Measurements from ENCODE around the gene PAK1. TPM values are rescaled to one million over a fixed set of nuclear protein-coding genes. Genes with fewer than 3 reads are reported as not detected.
A peak's percentile ranks its signal among the peaks of the same experiment; 100 is the strongest.

PAK1 gene
- total and polyA plus RNA-seq, 2 of the 8 experiments (the other 6 are each of a cell fraction or from before 2014, with no cell fraction given), result 87.7 to 151 TPM

GRCh38 chr11:77421041-77421723 lies 52.7 kb downstream of the PAK1 start:
- Histone ChIP-seq H3K4ac (replicated peaks; ENCODE audit: insufficient read length, low read depth, low read length) (no peak overlapping the region), H2BK15ac (ENCODE audit: low read length) (no peak overlapping the region), H3K9me3 (ENCODE audit: insufficient read depth in 2 of 2, low read depth in 1 of 2, low read length in 1 of 2) (no peaks in the 10 kb centered on the region), H3K79me2 (ENCODE audit: control insufficient read depth in 1 of 2, insufficient read depth in 2 of 2, low read length in 2 of 2) (peaks cover 0 to 84% of the 10 kb centered on the region in 2 experiments; a peak in 2 of 4 replicates), H3K4me1 (replicated peaks in 1 of 4; ENCODE audit: control insufficient read depth in 3 of 4, insufficient read depth in 4 of 4, low read length in 3 of 4) (peaks cover 0 to 19% (median 7%) of the 10 kb centered on the region in 4 experiments; a peak in 6 of 7 replicates), H4K20me1 (replicated peaks in 1 of 2; ENCODE audit: control insufficient read depth in 1 of 2, insufficient read depth in 2 of 2, low read length in 2 of 2) (no peaks in the 10 kb centered on the region), H3K4me2 (ENCODE audit: insufficient read depth in 1 of 2, low read depth in 2 of 2, low read length in 2 of 2) (no peak overlapping the region), H3K4me3 (ENCODE audit: extremely low read depth in 1 of 4, insufficient read depth in 2 of 4, low read depth in 3 of 4, low read length in 4 of 4) (no peak overlapping the region), H2AK5ac (ENCODE audit: low read depth, low read length) (no peak overlapping the region), H4K5ac (ENCODE audit: insufficient read length, low read depth, low read length) (no peak overlapping the region), H2BK120ac (replicated peaks; ENCODE audit: low read depth, low read length) (no peak overlapping the region), H2BK5ac (ENCODE audit: low read depth, low read length) (no peak overlapping the region), H4K91ac (replicated peaks; ENCODE audit: insufficient read length, low read length) (no peak overlapping the region), H3K79me1 (ENCODE audit: low read depth, low read length) (peaks cover 2% of the 10 kb centered on the region; the same call in 1 of the 2 replicates), H3K18ac (ENCODE audit: extremely low read depth, low read length) (no peak overlapping the region), H3K23ac (ENCODE audit: insufficient read length) (no peak overlapping the region), H3K9ac (replicated peaks in 1 of 4; ENCODE audit: extremely low read depth in 1 of 4, low read depth in 3 of 4, low read length in 3 of 4) (no peak overlapping the region), H4K8ac (ENCODE audit: extremely low read depth, insufficient read depth, low read length) (no peak overlapping the region), H3K23me2 (ENCODE audit: low read depth, low read length) (no peaks in the 10 kb centered on the region; the same call in 1 of the 2 replicates), H3K27ac (ENCODE audit: low read depth, low read length) (no peak overlapping the region), H3K14ac (ENCODE audit: insufficient read length) (no peak overlapping the region), H3K36me3 (ENCODE audit: control insufficient read depth in 2 of 4, insufficient read depth in 4 of 4, low read length in 3 of 4) (no peaks in the 10 kb centered on the region), H3K27me3 (replicated peaks in 1 of 4; ENCODE audit: control insufficient read depth in 3 of 4, extremely low read depth in 1 of 4, insufficient read depth in 3 of 4, low read length in 3 of 4) (no peaks in the 10 kb centered on the region), H2BK20ac (ENCODE audit: low read length) (no peak overlapping the region), H2BK12ac (ENCODE audit: low read depth, low read length) (no peak overlapping the region), H2AFZ (ENCODE audit: low read length) (no peak overlapping the region), H3K56ac (replicated peaks; ENCODE audit: insufficient read length, low read depth, low read length) (no peak overlapping the region)
- ChIA-PET CTCF (ENCODE audit: partially characterized antibody) (interaction anchor here (0.5 to 1.2 kb wide), 4 partner anchors 20 to 102 kb away, joined by 3 to 4 read pairs (median 3); no protein-coding TSS in a partner anchor), POLR2A (ENCODE audit: partially characterized antibody) (interaction anchor here (0.8 kb wide), 1 partner anchor 211 kb away, joined by 3 read pairs; no protein-coding TSS in a partner anchor)
- DNase-seq (ENCODE audit: low read depth in 1 of 2, low spot score in 2 of 2) (no peak), FAIRE-seq (peak; percentile 50)
- no peak for TF ChIP-seq HDAC2 (IDR thresholded peaks at IDR 0.05; ENCODE audit: borderline replicate concordance in 1 of 2, low read depth in 2 of 2, low read length in 2 of 2)
- TF ChIP-seq TEAD4 (IDR thresholded peaks at IDR 0.05; ENCODE audit: low read depth, low read length), result no peak
- TF ChIP-seq MAFK (IDR thresholded peaks at IDR 0.05; ENCODE audit: low read depth, low read length), result no peak
- no peak for TF ChIP-seq SRF (IDR thresholded peaks at IDR 0.05; ENCODE audit: low read depth, low read length)
- 84% methylated on average over 2 of the region's 2 CpGs; no CpG with 5 or more reads in 1 of the 2 experiments for whole genome bisulfite sequencing, 2 experiments (ENCODE audit: extremely low coverage in 1 of 2, insufficient coverage in 1 of 2, insufficient read length in 1 of 2, insufficient replicate concordance in 2 of 2, low coverage in 1 of 2, low lambda C conversion rate in 2 of 2, missing lambda C conversion rate in 1 of 2)
